Measurements from ENCODE around the gene PPM1F.

The PPM1F gene

DNA sequence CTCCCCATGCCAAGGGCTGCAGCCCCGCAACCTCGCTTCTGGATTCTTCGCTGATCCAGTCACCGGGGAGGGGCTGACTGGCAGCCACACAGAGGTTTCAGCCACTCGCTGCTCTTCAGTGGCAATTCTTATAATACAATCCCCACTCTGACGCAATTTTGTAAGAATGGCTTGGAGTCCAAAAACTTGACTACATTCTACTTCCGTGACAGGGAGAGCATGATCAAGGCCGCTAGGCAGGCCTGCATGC, 14.9 kb downstream of the PPM1F start:
- H3K4me1 ChIP-seq (ENCODE audit: control insufficient read depth, insufficient read depth, low read length) = peaks cover 3% of the 10 kb centered on the region; the same call in 1 of the 2 replicates
- peak overlapping the region; percentile 80; the same call in 1 of the 2 replicates for H3K4me3 ChIP-seq (ENCODE audit: low read depth, low read length)
- peak overlapping the region; percentile 87 for H3K27ac ChIP-seq (ENCODE audit: low read depth, low read length)

DNA sequence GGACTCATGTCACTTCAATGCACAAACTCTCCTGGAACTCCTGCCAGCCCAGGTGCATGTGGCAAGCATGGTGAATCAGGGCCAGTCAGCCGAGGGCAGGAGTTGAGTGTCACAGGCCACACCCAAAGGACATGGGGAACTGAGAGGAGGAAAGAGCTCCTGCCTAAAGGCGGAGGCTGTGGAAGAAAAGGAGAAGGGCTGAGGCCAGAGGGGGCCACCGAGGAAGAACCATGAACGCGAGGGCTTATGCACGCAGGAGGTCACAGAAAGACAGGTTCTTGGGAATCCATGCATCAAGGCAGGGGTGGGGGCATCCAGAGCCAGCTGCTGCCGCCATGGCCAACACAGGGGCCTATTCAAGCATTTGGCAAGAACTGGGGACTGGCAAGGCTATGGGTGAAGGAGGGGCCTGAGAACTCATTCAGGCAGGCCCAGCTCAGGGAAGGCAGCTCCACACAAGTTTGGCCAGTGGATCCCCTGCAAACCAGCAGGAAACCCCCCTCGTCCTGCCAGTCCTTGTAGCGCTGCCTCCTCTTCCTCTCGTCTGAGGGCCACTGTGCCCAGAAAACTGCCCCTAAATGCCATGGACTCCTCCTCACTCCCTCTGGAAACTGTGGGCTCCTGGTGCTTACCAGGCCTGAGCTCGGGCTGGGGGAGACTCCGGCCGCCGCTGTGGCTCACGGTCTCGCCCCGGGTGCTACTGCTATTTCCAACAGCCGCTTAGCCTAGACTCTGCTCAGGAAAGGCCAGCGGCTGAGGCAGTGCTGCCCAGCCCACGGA, 15.4 kb downstream of the PPM1F start:
- peak overlapping the region; percentile 87 for H3K27ac ChIP-seq (ENCODE audit: low read depth, low read length)
- no peaks in the 10 kb centered on the region for H3K4me1 ChIP-seq (ENCODE audit: control insufficient read depth, insufficient read depth, low read length)
- H3K9me3 ChIP-seq (ENCODE audit: control insufficient read depth, insufficient read depth, low read length) = no peaks in the 10 kb centered on the region
- no peak overlapping the region for H3K4me3 ChIP-seq (ENCODE audit: low read depth, low read length)
- no peak overlapping the region for H3K9ac ChIP-seq (ENCODE audit: low read depth, low read length)
- H3K36me3 ChIP-seq (ENCODE audit: control insufficient read depth, insufficient read depth, low read length) = peaks cover 20% of the 10 kb centered on the region; the same call in 1 of the 2 replicates
- H3K27me3 ChIP-seq (ENCODE audit: control insufficient read depth, insufficient read depth, low read length) = no peaks in the 10 kb centered on the region

More for the DNA sequence above, 14.9 kb downstream of the PPM1F start:
- H3K9ac ChIP-seq (ENCODE audit: low read depth, low read length) = no peak overlapping the region
- H3K36me3 ChIP-seq (ENCODE audit: control insufficient read depth, insufficient read depth, low read length) = peaks cover 15% of the 10 kb centered on the region; the same call in 1 of the 2 replicates
- no peaks in the 10 kb centered on the region for H3K9me3 ChIP-seq (ENCODE audit: control insufficient read depth, insufficient read depth, low read length)
- H3K27me3 ChIP-seq (ENCODE audit: control insufficient read depth, insufficient read depth, low read length) = no peaks in the 10 kb centered on the region

DNA sequence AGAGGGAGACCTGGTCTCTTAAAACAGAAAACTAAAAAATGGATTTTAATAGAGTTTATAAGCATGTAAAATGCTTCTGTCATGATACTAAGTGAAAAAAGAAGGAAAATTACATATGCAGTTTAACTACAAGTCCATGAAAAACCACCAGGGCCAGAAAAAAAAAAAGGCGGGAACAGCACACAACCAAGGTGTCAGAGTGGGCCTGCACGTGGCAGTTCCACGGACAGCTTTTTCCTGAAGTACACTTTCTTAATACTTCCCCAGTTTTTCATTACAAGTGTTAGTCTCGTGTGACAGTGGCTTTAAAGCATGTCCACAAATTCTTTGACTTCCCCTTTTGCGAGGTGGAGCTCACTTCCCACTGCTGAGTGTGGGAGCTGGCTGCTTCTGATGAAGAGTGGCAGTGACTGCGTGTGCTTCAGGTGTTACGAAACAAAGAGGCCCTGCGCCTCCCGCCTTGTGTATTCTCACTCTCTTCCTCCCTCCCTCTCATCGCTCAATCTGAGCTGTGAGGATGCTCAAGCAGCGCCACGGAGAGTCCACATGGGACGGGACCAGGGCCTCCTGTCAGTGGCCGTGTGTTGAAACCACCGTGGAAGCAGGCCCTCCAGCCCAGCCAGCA, 16.4 kb downstream of the PPM1F start:
- H3K36me3 ChIP-seq (ENCODE audit: control insufficient read depth, insufficient read depth, low read length) = peaks cover 22% of the 10 kb centered on the region; the same call in 1 of the 2 replicates
- no peak overlapping the region for H3K9ac ChIP-seq (ENCODE audit: low read depth, low read length)
- no peaks in the 10 kb centered on the region for H3K27me3 ChIP-seq (ENCODE audit: control insufficient read depth, insufficient read depth, low read length)
- no peak overlapping the region for H3K4me3 ChIP-seq (ENCODE audit: low read depth, low read length)
- H3K27ac ChIP-seq (ENCODE audit: low read depth, low read length) = no peak overlapping the region
- H3K4me1 ChIP-seq (ENCODE audit: control insufficient read depth, insufficient read depth, low read length) = no peaks in the 10 kb centered on the region
- H3K9me3 ChIP-seq (ENCODE audit: control insufficient read depth, insufficient read depth, low read length) = no peaks in the 10 kb centered on the region

DNA sequence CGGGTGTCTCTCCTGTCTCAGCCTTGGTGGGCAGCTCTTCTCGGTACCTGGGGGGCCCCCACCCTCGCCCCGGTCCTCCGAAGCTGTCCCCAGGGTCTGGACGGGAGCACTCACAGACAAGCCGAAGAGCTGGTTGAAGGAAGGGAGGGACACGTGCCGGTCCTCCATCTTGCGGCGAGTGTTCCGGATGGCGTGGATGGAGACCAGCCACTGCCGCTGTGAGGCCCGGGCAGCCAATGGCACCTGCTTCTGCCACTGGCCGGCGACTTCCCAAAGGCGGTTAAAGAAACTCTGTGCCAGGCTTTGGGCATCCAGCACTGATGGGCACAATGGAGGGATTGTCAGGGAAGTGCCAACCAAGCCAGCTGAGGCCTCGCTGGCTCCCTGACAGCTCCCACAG, 18.7 kb downstream of the PPM1F start:
- no peaks in the 10 kb centered on the region for H3K4me1 ChIP-seq (ENCODE audit: control insufficient read depth, insufficient read depth, low read length)
- H3K9ac ChIP-seq (ENCODE audit: low read depth, low read length) = no peak overlapping the region
- H3K27ac ChIP-seq (ENCODE audit: low read depth, low read length) = no peak overlapping the region
- no peaks in the 10 kb centered on the region for H3K27me3 ChIP-seq (ENCODE audit: control insufficient read depth, insufficient read depth, low read length)
- H3K4me3 ChIP-seq (ENCODE audit: low read depth, low read length) = no peak overlapping the region
- no peaks in the 10 kb centered on the region for H3K9me3 ChIP-seq (ENCODE audit: control insufficient read depth, insufficient read depth, low read length)
- peaks cover 41% of the 10 kb centered on the region for H3K36me3 ChIP-seq (ENCODE audit: control insufficient read depth, insufficient read depth, low read length)

- Histone ChIP-seq H3K27ac (ENCODE audit: low read depth, low read length) (no peak overlapping the region), H3K9me3 (ENCODE audit: control insufficient read depth, insufficient read depth, low read length) (no peaks in the 10 kb centered on the region), H3K4me1 (ENCODE audit: control insufficient read depth, insufficient read depth, low read length) (no peaks in the 10 kb centered on the region), H3K36me3 (ENCODE audit: control insufficient read depth, insufficient read depth, low read length) (peaks cover 41% of the 10 kb centered on the region), H3K4me3 (ENCODE audit: low read depth, low read length) (no peak overlapping the region), H3K27me3 (ENCODE audit: control insufficient read depth, insufficient read depth, low read length) (no peaks in the 10 kb centered on the region), H3K9ac (ENCODE audit: low read depth, low read length) (no peak overlapping the region)
These were observed 19.2 kb downstream of the PPM1F start for GRCh38 chr22:21933413-21933812.

DNA sequence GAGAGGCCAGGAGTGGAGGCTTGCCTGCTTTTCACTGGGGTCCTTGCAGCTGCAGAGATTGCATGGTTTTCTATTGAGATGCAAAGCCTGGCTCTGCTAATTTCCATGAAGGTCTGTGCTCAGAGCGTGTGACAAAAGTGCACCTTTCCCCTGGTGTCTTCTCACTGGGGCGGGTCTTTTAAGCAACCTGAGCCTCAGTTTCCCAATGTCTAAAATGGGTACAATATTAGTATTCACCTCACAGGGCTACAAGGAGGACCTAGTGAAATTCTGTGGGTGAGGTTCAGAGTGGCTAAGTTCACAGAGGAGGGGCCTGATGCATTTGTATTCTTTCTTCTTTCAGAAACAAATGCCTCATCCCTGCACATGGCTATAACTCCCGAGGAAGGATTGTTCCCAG, 20.3 kb downstream of the PPM1F start:
- Histone ChIP-seq H3K4me1 (ENCODE audit: control insufficient read depth, insufficient read depth, low read length) (peaks cover 3% of the 10 kb centered on the region), H3K27me3 (ENCODE audit: control insufficient read depth, insufficient read depth, low read length) (no peaks in the 10 kb centered on the region), H3K9me3 (ENCODE audit: control insufficient read depth, insufficient read depth, low read length) (no peaks in the 10 kb centered on the region), H3K9ac (ENCODE audit: low read depth, low read length) (no peak overlapping the region), H3K27ac (ENCODE audit: low read depth, low read length) (no peak overlapping the region), H3K4me3 (ENCODE audit: low read depth, low read length) (no peak overlapping the region), H3K36me3 (ENCODE audit: control insufficient read depth, insufficient read depth, low read length) (peaks cover 41% of the 10 kb centered on the region)

DNA sequence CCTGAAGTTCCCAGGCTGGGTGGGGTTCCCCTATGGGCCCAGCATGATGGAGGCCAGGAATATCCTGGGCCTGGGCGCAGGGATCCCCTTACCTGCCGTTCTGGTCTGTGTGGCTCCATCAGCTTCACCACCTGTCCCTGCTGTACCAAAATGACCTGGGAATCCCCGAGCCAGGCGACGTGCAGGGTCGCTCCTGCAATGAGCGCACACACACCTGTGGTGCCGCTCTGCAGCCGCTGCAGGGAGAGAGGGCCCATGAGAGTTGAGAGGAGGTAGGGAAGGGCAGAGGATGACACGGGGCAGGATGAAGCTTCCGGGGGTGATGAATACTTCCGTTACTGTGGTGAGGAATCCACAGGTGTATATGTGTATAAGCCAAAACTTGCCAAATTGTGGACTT, 21.6 kb downstream of the PPM1F start:
- Histone ChIP-seq H3K27me3 (ENCODE audit: control insufficient read depth, insufficient read depth, low read length) (no peaks in the 10 kb centered on the region), H3K9me3 (ENCODE audit: control insufficient read depth, insufficient read depth, low read length) (no peaks in the 10 kb centered on the region), H3K36me3 (ENCODE audit: control insufficient read depth, insufficient read depth, low read length) (peaks cover 37% of the 10 kb centered on the region), H3K4me1 (ENCODE audit: control insufficient read depth, insufficient read depth, low read length) (peaks cover 12% of the 10 kb centered on the region), H3K27ac (ENCODE audit: low read depth, low read length) (no peak overlapping the region), H3K9ac (ENCODE audit: low read depth, low read length) (no peak overlapping the region), H3K4me3 (ENCODE audit: low read depth, low read length) (no peak overlapping the region)

DNA sequence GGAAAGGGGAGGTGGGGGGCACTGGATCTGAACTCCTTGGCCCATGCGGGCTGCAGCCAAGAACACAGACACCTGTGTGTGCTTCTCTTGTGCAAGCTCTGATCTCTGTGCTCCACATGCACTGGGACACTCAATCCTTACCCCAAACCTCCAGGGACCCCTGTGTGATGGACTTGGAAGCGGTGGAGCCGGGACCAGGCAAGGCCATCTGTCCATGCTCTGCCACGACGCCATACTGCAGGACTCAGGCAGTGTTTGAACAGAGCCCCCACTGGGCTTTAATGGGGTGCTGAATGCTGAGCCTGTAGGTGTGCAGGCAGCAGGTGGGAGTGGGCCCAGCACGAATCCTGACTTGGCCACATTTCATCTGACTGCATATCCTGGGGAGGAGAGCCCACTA, 23.4 kb downstream of the PPM1F start:
- peaks cover 22% of the 10 kb centered on the region for H3K4me1 ChIP-seq (ENCODE audit: control insufficient read depth, insufficient read depth, low read length)
- H3K9me3 ChIP-seq (ENCODE audit: control insufficient read depth, insufficient read depth, low read length) = no peaks in the 10 kb centered on the region
- no peaks in the 10 kb centered on the region for H3K27me3 ChIP-seq (ENCODE audit: control insufficient read depth, insufficient read depth, low read length)
- no peak overlapping the region for H3K27ac ChIP-seq (ENCODE audit: low read depth, low read length)
- no peak overlapping the region for H3K9ac ChIP-seq (ENCODE audit: low read depth, low read length)
- H3K4me3 ChIP-seq (ENCODE audit: low read depth, low read length) = no peak overlapping the region
- H3K36me3 ChIP-seq (ENCODE audit: control insufficient read depth, insufficient read depth, low read length) = peaks cover 35% of the 10 kb centered on the region

DNA sequence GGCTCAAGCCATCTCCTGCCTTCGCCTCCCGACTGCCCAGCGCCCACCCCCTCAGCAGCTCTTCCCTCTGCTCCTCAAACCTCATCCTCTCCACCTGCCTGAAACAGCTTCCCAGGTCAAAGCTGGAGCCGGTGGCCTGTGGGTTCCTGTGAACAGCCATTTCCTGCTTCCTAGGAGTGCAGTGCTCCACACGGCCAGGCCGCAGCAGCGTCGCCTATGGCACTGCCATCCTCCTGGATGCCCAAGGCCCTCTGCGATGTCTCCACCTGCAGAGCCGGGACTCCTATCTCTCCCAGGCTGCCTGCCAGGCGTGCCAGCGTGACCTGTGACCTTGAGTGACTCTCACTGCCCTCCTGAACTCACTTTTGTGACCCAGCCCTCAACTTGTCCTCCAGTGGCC, 24.6 kb downstream of the PPM1F start:
- Histone ChIP-seq H3K9ac (ENCODE audit: low read depth, low read length) (no peak overlapping the region), H3K4me3 (ENCODE audit: low read depth, low read length) (no peak overlapping the region), H3K27ac (ENCODE audit: low read depth, low read length) (no peak overlapping the region)

GRCh38 chr22:21927174-21927823, 25.3 kb downstream of the PPM1F start:
- H3K36me3 ChIP-seq (ENCODE audit: control insufficient read depth, insufficient read depth, low read length) = peaks cover 22% of the 10 kb centered on the region
- no peak overlapping the region for H3K4me3 ChIP-seq (ENCODE audit: low read depth, low read length)
- H3K9ac ChIP-seq (ENCODE audit: low read depth, low read length) = no peak overlapping the region
- no peaks in the 10 kb centered on the region for H3K27me3 ChIP-seq (ENCODE audit: control insufficient read depth, insufficient read depth, low read length)
- H3K27ac ChIP-seq (ENCODE audit: low read depth, low read length) = no peak overlapping the region
- H3K9me3 ChIP-seq (ENCODE audit: control insufficient read depth, insufficient read depth, low read length) = no peaks in the 10 kb centered on the region
- H3K4me1 ChIP-seq (ENCODE audit: control insufficient read depth, insufficient read depth, low read length) = peaks cover 27% of the 10 kb centered on the region

More for the DNA sequence above, 24.6 kb downstream of the PPM1F start:
- Histone ChIP-seq H3K9me3 (ENCODE audit: control insufficient read depth, insufficient read depth, low read length) (no peaks in the 10 kb centered on the region), H3K27me3 (ENCODE audit: control insufficient read depth, insufficient read depth, low read length) (no peaks in the 10 kb centered on the region), H3K36me3 (ENCODE audit: control insufficient read depth, insufficient read depth, low read length) (peaks cover 29% of the 10 kb centered on the region), H3K4me1 (ENCODE audit: control insufficient read depth, insufficient read depth, low read length) (peaks cover 22% of the 10 kb centered on the region)

GRCh38 chr22:21926728-21927127, 25.9 kb downstream of the PPM1F start:
- Histone ChIP-seq H3K27me3 (ENCODE audit: control insufficient read depth, insufficient read depth, low read length) (no peaks in the 10 kb centered on the region), H3K27ac (ENCODE audit: low read depth, low read length) (no peak overlapping the region), H3K4me1 (ENCODE audit: control insufficient read depth, insufficient read depth, low read length) (peaks cover 32% of the 10 kb centered on the region), H3K36me3 (ENCODE audit: control insufficient read depth, insufficient read depth, low read length) (peaks cover 18% of the 10 kb centered on the region; the same call in 1 of the 2 replicates), H3K4me3 (ENCODE audit: low read depth, low read length) (no peak overlapping the region), H3K9me3 (ENCODE audit: control insufficient read depth, insufficient read depth, low read length) (no peaks in the 10 kb centered on the region), H3K9ac (ENCODE audit: low read depth, low read length) (no peak overlapping the region)

Measured in HUES48 (cell line).